Hepatocyte (in vitro differentiated cells): ENCODE measurements around the gene FAT2. TPM values are rescaled to one million over a fixed set of nuclear protein-coding genes. Genes with fewer than 3 reads are reported as not detected.

Experiments used
- DNase-seq: peaks from one replicate; pipeline ENCODE4 v3.0.0-alpha.2; 2016; ENCODE audit warnings: low spot score
- H2AFZ ChIP-seq: fragments of 200-600 bp; sonication (generic); 2 replicates; pipeline ENCODE4 v1.6.0; 2016; ENCODE audit warnings: antibody characterized with exemption, mild to moderate bottlenecking
- H3K27ac ChIP-seq: fragments of 200-600 bp; sonication (generic); 2 replicates; pipeline ENCODE4 v1.5.1; 2016; ENCODE audit warnings: mild to moderate bottlenecking
- H3K27me3 ChIP-seq: fragments of 200-600 bp; sonication (generic); 2 replicates; pipeline ENCODE4 v1.6.1; 2016
- H3K36me3 ChIP-seq: fragments of 200-600 bp; sonication (generic); replicated peaks from 2 replicates; pipeline ENCODE4 v1.5.1; 2016; ENCODE audit warnings: low read depth; ENCODE audit not compliant: insufficient read depth
- H3K4me1 ChIP-seq: fragments of 200-600 bp; sonication (generic); 2 replicates; pipeline ENCODE4 v1.5.1; 2016; ENCODE audit warnings: mild to moderate bottlenecking, moderate library complexity; ENCODE audit not compliant: insufficient read depth
- H3K4me2 ChIP-seq: fragments of 200-600 bp; sonication (generic); 2 replicates; pipeline ENCODE4 v1.6.0; 2016
- H3K4me3 ChIP-seq: fragments of 200-600 bp; sonication (generic); 2 replicates; pipeline ENCODE4 v1.5.1; 2016; ENCODE audit warnings: mild to moderate bottlenecking
- H3K79me2 ChIP-seq: fragments of 200-600 bp; sonication (generic); 2 replicates; pipeline ENCODE4 v1.6.0; 2017; ENCODE audit warnings: mild to moderate bottlenecking
- H3K9me2 ChIP-seq: fragments of 200-600 bp; sonication (generic); replicated peaks from 2 replicates; pipeline ENCODE4 v1.6.0; 2017; ENCODE audit warnings: mild to moderate bottlenecking; ENCODE audit not compliant: insufficient read depth
- H3K9me3 ChIP-seq: fragments of 200-600 bp; sonication (generic); 2 replicates; pipeline ENCODE4 v1.5.1; 2016; ENCODE audit warnings: low read depth, mild to moderate bottlenecking
- H4K20me1 ChIP-seq: fragments of 200-600 bp; sonication (generic); 2 replicates; pipeline ENCODE4 v1.6.0; 2016; ENCODE audit warnings: mild to moderate bottlenecking; ENCODE audit not compliant: insufficient read depth, poor library complexity, severe bottlenecking
- EZH2 ChIP-seq: fragments of 200-600 bp; sonication (generic); IDR thresholded peaks from 2 replicates; pipeline ENCODE4 v1.6.1; 2016; ENCODE audit warnings: antibody characterized with exemption, mild to moderate bottlenecking, borderline replicate concordance
- EZH2phosphoT487 ChIP-seq: fragments of 200-600 bp; sonication (generic); IDR thresholded peaks from one replicate; pipeline ENCODE4 v1.6.1; 2018; ENCODE audit warnings: antibody characterized with exemption, mild to moderate bottlenecking, low read depth, moderate library complexity; ENCODE audit not compliant: unreplicated experiment, severe bottlenecking
- WGBS: methylation state at CpG from one replicate; pipeline ENCODE4 v1.1.6; 2016; ENCODE audit warnings: low lambda C conversion rate; ENCODE audit errors: missing lambda C conversion rate; 5-methylcytosine and 5-hydroxymethylcytosine counted together
- polyA plus RNA-seq: library from polyadenylated mRNA; unstranded; fragments of >200 nt; fragmentation: Nextera tagmentation; extraction: Ambion mirVana; gene quantifications from 2 replicates; pipeline ENCODE4 v1.2.1, GENCODE V29; 2016
- total RNA-seq: library from RNA; depleted of rRNA; stranded (reverse); fragments of >200 nt; gene quantifications from 2 replicates; pipeline ENCODE4 v1.2.3, GENCODE V29; 2014
- TF ChIP-seq, protein P1 (sequence below): fragments of 200-600 bp; sonication (generic); IDR thresholded peaks from 2 replicates; pipeline ENCODE4 v1.5.1; 2016; ENCODE audit warnings: antibody characterized with exemption, mild to moderate bottlenecking; ENCODE audit not compliant: poor library complexity

FAT2 gene
- total and polyA plus RNA-seq, 2 experiments from 2014 or later: 0.10 to 0.40 TPM

DNA sequence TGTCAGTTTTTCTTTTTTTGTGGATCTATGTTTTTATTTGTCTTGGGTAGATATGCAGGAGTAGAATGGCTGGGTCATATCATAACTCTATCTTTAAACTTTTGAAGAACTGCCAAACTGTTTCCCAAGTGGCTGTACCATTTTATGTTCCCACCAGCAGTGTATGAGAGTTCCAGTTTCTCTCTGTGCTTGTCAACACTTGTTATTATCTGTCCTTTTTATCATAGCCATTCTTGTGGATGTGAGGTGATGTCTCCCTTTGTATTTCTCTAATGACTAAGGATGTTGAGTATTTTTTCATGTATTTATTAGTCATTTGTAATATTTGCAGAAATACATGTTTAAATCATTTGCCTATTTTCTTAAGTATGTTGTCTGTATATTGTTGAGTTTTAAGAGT lies 17.4 kb upstream of the FAT2 start:
- TF ChIP-seq EZH2 (no peak), EZH2phosphoT487 (no peak)
- TF ChIP-seq, protein P1, sequence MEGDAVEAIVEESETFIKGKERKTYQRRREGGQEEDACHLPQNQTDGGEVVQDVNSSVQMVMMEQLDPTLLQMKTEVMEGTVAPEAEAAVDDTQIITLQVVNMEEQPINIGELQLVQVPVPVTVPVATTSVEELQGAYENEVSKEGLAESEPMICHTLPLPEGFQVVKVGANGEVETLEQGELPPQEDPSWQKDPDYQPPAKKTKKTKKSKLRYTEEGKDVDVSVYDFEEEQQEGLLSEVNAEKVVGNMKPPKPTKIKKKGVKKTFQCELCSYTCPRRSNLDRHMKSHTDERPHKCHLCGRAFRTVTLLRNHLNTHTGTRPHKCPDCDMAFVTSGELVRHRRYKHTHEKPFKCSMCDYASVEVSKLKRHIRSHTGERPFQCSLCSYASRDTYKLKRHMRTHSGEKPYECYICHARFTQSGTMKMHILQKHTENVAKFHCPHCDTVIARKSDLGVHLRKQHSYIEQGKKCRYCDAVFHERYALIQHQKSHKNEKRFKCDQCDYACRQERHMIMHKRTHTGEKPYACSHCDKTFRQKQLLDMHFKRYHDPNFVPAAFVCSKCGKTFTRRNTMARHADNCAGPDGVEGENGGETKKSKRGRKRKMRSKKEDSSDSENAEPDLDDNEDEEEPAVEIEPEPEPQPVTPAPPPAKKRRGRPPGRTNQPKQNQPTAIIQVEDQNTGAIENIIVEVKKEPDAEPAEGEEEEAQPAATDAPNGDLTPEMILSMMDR: no peak
- H4K20me1 ChIP-seq: no peaks in the 10 kb centered on the region

GRCh38 chr5:151607304-151607703 lies 16.2 kb upstream of the FAT2 start:
- TF ChIP-seq EZH2phosphoT487 (no peak), EZH2 (no peak)
- TF ChIP-seq, protein P1: no peak
- Histone ChIP-seq H3K27ac (no peak overlapping the region), H3K9me2 (no peaks in the 10 kb centered on the region), H3K4me1 (no peaks in the 10 kb centered on the region), H3K9me3 (no peaks in the 10 kb centered on the region), H2AFZ (no peak overlapping the region), H3K36me3 (no peaks in the 10 kb centered on the region), H3K27me3 (peaks cover 26% of the 10 kb centered on the region), H3K4me2 (no peak overlapping the region), H4K20me1 (no peaks in the 10 kb centered on the region), H3K4me3 (no peak overlapping the region), H3K79me2 (no peaks in the 10 kb centered on the region)
- WGBS: 95% methylated on average over 3 of the region's 3 CpGs
- no peak for DNase-seq

More for the DNA sequence above, 17.4 kb upstream of the FAT2 start:
- Histone ChIP-seq H3K27ac (no peak overlapping the region), H3K9me3 (no peaks in the 10 kb centered on the region), H3K4me2 (no peak overlapping the region), H2AFZ (no peak overlapping the region), H3K79me2 (no peaks in the 10 kb centered on the region), H3K36me3 (no peaks in the 10 kb centered on the region), H3K27me3 (peaks cover 26% of the 10 kb centered on the region), H3K4me3 (no peak overlapping the region), H3K4me1 (no peaks in the 10 kb centered on the region), H3K9me2 (no peaks in the 10 kb centered on the region)
- DNase-seq: no peak

DNA sequence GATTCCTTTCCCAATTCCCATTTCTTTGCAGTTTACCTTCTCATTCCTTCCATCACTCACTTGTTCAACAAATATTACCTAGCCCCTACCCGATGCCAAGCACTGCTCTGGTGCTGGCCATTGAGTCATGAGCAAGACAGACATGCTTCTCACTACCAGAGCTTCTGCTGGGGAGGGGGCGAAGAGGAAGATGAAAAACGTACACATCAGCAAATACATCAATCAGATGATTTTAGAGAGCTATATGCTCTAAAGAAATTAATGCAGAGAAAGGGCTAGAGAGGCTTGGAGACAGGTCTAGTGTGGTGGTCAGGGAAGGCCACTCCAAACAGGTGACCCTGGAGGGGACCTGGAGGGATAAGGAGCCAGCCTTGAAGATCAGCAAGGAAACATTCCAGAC lies 14.4 kb upstream of the FAT2 start:
- 76% methylated on average over 3 of the region's 3 CpGs for WGBS
- Histone ChIP-seq H3K79me2 (no peaks in the 10 kb centered on the region), H3K4me1 (no peaks in the 10 kb centered on the region), H2AFZ (no peak overlapping the region), H3K4me3 (no peak overlapping the region), H3K36me3 (no peaks in the 10 kb centered on the region), H3K27me3 (peaks cover 26% of the 10 kb centered on the region), H3K4me2 (no peak overlapping the region), H3K9me2 (no peaks in the 10 kb centered on the region), H3K27ac (no peak overlapping the region), H4K20me1 (no peaks in the 10 kb centered on the region), H3K9me3 (no peaks in the 10 kb centered on the region)
- no peak for DNase-seq
- no peak for TF ChIP-seq EZH2
- TF ChIP-seq, protein P1: no peak
- TF ChIP-seq EZH2phosphoT487: no peak

DNA sequence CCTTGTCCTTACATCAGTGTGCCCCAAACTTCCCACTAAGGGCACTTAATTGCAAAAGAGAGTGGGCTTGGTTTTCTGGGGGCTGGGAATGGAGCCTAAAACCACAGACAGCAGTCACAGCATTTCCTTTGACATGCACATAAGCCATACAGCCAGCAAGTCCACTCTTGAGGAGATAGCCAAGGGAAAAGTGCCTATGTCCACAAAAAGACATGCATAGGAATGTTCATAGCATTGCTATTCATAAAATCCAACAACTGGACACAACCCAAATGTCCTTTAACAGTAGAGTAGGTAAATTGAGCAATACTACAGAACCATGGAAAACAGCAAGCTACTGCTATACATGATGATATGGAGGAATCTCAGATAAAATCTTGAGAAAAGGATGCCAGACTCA lies 11.7 kb upstream of the FAT2 start:
- Histone ChIP-seq H2AFZ (no peak overlapping the region), H3K27me3 (peaks cover 23% of the 10 kb centered on the region), H3K36me3 (no peaks in the 10 kb centered on the region), H3K4me3 (no peak overlapping the region), H3K4me1 (no peaks in the 10 kb centered on the region), H4K20me1 (no peaks in the 10 kb centered on the region), H3K27ac (no peak overlapping the region), H3K4me2 (no peak overlapping the region), H3K9me3 (no peaks in the 10 kb centered on the region), H3K79me2 (no peaks in the 10 kb centered on the region), H3K9me2 (no peaks in the 10 kb centered on the region)
- TF ChIP-seq, protein P1: no peak
- TF ChIP-seq EZH2phosphoT487 (no peak), EZH2 (no peak)
- DNase-seq: no peak
